ENCODE data around the gene TUBA3E.
"Not testable (repeated sequence)": the region's sequence is repeated elsewhere in the genome, so short reads cannot be mapped to it uniquely, and the experiment has no call there.

TUBA3E gene

GRCh38 chr2:130198343-130198742 lies at the start of gene TUBA3E:
Gene TUBA3E, minus strand, starts transcription at chr2:130198439. Its CDS starts 79 bp downstream, at chr2:130198360.
- DNase-seq (ENCODE audit: low read depth in 2 of 2), result no peak

- DNase-seq (ENCODE audit: low read depth in 2 of 2), result no peak
Measured at GRCh38 chr2:130246430-130246829, 48.2 kb upstream of the TUBA3E start.

DNA sequence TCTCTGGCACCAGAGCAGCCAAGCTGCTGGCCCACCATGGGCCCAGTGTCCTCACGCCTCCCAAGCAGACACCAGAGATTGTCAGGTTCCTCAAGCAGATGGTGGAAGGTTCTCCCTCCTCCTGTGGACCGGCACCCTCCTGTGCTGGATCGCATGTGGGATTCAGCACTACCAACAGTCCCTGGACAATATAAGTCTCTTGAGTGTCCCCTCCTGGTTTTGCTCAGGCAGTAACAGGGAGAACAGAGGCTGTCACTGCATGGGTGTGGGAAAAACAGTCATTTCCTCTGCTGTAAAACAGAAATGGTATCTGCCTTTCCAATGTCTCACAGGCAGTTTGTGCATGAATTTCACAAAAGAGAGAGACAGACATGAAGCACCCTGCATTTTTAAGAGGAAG lies 47.7 kb upstream of the TUBA3E start:
- no peak for DNase-seq (ENCODE audit: low read depth in 2 of 2)

- no peak for DNase-seq (ENCODE audit: low read depth in 2 of 2)
Measured at GRCh38 chr2:130243359-130243758, 45.1 kb upstream of the TUBA3E start.

GRCh38 chr2:130241041-130241707 lies 42.9 kb upstream of the TUBA3E start:
- DNase-seq (ENCODE audit: low read depth in 2 of 2), result no peak

DNA sequence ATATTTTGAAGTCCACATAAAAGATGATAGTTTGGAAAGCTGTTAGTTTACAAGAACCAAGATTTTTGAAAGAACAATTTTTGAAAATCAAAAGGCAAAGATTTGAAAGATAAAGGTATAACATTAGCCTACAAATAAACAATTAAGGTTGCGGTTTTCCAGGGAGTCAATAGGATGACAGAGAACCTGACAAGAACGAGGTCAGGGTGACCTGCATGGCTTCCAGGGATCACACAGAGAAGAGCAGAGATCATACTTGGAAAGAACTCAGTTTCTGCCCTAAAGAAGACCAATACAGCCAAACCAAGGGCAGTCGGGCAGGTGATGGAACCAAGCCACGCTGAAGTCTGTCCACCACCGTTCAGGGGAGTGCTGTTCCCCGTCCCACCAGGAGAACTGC lies 41.3 kb upstream of the TUBA3E start:
- not testable (repeated sequence) for DNase-seq (ENCODE audit: low read depth in 2 of 2)

DNA sequence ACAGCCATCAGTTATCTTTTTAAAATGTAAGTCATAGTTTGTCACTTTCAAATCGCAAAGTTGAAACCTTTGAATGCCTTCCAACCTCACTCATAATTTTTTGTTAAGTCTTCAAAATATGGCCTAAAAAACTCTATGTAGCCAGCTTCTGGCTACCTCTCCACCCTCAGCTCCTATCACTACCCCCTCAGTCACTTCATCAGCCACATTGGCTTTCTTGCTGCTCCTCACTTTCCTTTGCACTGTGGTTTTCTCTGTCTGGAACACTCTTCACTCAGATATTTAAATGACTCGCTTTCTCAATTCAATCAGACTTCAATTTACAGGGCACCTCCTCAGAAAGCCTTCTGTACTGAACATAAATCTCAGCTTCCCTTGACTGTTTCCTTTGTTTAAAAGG lies 34.8 kb upstream of the TUBA3E start:
- not testable (repeated sequence) for DNase-seq (ENCODE audit: low read depth in 2 of 2)

- no peak for DNase-seq (ENCODE audit: low read depth in 2 of 2)
Measured at GRCh38 chr2:130231656-130232055, 33.4 kb upstream of the TUBA3E start.

GRCh38 chr2:130230907-130231306 lies 32.7 kb upstream of the TUBA3E start:
- DNase-seq (ENCODE audit: low read depth in 2 of 2), result not testable (repeated sequence)

GRCh38 chr2:130230376-130230775 lies 32.1 kb upstream of the TUBA3E start:
- DNase-seq (ENCODE audit: low read depth in 2 of 2), result not testable (repeated sequence)

DNA sequence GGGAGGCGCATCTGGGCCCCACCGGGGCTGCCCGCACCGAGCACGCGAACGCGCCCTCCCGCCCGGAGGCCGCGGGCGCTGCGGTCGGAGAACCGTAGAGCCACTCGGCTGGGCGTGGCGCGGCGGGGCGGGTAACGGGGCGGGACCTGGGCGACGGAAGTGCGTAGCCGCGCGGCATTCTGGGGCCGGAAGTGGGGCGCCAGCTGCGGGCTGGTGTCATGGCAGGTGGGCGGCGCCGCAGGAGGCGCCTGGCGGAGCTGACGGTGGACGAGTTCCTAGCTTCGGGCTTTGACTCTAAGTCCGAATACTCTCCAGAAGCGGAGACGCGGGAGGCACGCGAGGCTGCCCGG lies 30.9 kb upstream of the TUBA3E start:
- not testable (repeated sequence) for DNase-seq (ENCODE audit: low read depth in 2 of 2)

DNA sequence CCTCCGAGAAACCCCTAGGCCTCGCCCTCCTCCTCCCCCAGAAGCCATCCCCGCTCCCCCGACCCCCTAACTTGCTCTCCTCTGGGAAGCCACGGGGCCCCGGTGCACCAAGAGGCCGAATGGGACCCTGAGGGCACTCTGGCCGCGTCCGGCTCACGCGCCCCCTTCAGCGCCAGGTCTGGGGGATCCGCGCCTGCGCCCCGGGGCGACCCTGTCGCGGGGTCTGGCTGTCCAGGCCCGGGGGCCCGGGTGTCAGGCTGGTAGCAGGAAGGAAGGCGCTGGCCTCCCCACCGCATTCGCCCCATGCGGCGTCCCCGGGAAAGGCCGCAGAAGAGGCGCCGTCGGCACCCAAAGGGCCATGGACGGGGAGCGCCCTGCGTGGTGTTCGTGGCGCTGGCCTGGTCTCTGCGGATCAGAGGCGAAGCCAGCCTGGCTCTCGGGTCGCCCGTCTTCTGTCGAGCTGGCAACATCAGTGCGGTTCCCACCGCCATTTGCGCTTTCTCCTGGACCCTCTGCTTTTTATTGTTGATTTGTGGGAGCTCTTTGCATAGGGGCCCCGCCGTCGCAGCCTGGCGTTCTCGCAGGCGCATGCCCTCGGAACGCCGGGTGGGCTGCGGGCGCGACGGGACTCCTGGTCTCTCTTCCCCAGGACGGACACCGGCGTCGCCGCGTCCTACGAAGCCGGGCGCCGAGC lies 30.4 kb upstream of the TUBA3E start:
- DNase-seq (ENCODE audit: low read depth in 2 of 2), result not testable (repeated sequence)

GRCh38 chr2:130228005-130228404 lies 29.8 kb upstream of the TUBA3E start:
- not testable (repeated sequence) for DNase-seq (ENCODE audit: low read depth in 2 of 2)

- not testable (repeated sequence) for DNase-seq (ENCODE audit: low read depth in 2 of 2)
Measured at GRCh38 chr2:130222523-130222922, 24.3 kb upstream of the TUBA3E start.

DNA sequence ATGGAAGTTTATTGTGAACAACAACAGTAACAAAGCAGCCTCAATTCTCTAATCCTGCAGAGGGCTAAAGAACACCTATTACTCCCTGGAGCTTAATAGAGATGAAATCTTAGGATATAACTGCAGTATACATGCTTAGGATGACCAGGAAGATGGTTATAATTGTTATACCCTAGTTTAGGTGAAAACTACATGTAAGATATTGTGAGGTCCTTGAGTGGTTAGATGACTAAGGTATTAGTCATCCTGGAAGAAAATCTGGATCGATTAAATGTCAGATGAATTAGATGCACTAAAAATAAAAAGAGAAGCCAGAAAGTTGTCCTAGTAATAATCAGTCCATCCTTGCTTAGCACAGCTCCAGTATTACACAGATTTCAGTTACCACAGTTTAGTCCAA lies 22.3 kb upstream of the TUBA3E start:
- DNase-seq (ENCODE audit: low read depth in 2 of 2), result not testable (repeated sequence)

- not testable (repeated sequence) for DNase-seq (ENCODE audit: low read depth in 2 of 2)
Measured at GRCh38 chr2:130219147-130219546, 20.9 kb upstream of the TUBA3E start.

GRCh38 chr2:130207051-130207450 lies 8.8 kb upstream of the TUBA3E start:
- not testable (repeated sequence) for DNase-seq (ENCODE audit: low read depth in 2 of 2)

GRCh38 chr2:130203150-130203549 lies 4.9 kb upstream of the TUBA3E start:
- not testable (repeated sequence) for DNase-seq (ENCODE audit: low read depth in 2 of 2)

DNA sequence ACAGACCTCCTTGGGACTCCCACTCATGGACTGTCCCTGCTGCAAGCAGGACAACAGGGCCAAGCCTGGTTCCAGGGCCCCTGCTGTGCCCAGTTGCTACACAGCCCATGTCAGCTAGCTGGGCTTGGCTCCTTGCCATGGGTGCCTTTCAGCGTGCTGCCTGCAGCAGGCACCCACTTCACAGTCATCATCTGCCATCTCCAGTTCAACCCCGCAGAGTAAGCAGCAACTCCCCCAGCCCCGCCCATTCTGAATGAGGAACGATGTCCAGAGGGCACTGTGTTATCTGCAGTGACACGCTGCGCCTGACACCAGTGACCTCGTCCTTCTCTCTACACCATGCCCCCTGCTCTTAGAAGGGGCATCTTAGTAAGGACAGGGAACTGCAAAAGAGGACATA lies 4.3 kb upstream of the TUBA3E start:
- not testable (repeated sequence) for DNase-seq (ENCODE audit: low read depth in 2 of 2)

GRCh38 chr2:130196052-130196451 lies 2.2 kb downstream of the TUBA3E start:
- DNase-seq (ENCODE audit: low read depth in 2 of 2), result not testable (repeated sequence)

GRCh38 chr2:130195089-130195635 lies 3.1 kb downstream of the TUBA3E start:
- DNase-seq (ENCODE audit: low read depth in 2 of 2), result not testable (repeated sequence)

GRCh38 chr2:130193824-130194223 lies 4.4 kb downstream of the TUBA3E start:
- not testable (repeated sequence) for DNase-seq (ENCODE audit: low read depth in 2 of 2)

DNA sequence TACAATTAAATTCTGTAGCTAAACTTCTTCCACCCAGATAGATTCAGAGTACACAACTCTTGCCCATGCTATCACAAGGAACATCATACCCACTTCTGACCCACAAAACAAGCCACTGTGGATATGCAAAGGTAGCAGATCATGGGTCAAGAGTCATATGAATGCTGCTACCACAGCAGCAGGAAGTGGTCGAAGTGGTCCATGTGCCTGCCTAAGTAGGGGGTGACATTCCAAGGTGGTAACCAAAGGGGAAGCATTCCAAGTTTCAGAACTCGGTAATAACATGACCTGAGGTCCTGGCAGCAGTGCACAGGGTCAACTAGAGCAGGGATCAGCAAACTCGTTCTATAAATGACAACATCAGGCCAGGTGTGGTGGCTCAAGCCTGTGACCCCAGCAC lies 5.8 kb downstream of the TUBA3E start:
- not testable (repeated sequence) for DNase-seq (ENCODE audit: low read depth in 2 of 2)

Measured in stimulated activated CD8-positive, alpha-beta memory T cell treated with anti-CD3 and anti-CD28 coated beads, Interleukin-7, amount 100 ng/mL, for 1 hour (primary cell).